PC-9 (cell line): ENCODE data around the gene RTF1. TPM values are rescaled to one million over a fixed set of nuclear protein-coding genes. Genes with fewer than 3 reads are reported as not detected.

Experiments
- BruUV-seq: library from RNA; stranded (reverse); fragments of 400-500 nt; replicated peaks from 2 replicates; lab custom pipeline; 2021; lab: Mats Ljungman, UMichigan
- CTCF ChIA-PET: fragments of 300-600 bp; sonication (Branson Sonifier 250); formaldehyde crosslinking; loops from one replicate; lab custom pipeline; 2022; ENCODE audit warnings: antibody characterized with exemption; lab: Charles Lee
- POLR2A ChIA-PET: fragments of 300-600 bp; sonication (Branson Sonifier 250); formaldehyde crosslinking; loops from one replicate; lab custom pipeline; 2022; ENCODE audit warnings: antibody characterized with exemption; ENCODE audit not compliant: unreplicated experiment; lab: Charles Lee
- DNase-seq, 2 experiments: peaks; one replicate each; pipeline versions ENCODE4 v3.0.0 to v3.0.0-alpha.2; 2015 to 2022; ENCODE audit warnings: mixed read lengths in 1 of 2
- H2AFZ ChIP-seq: fragments of 200-600 bp; sonication (generic); 2 replicates; pipeline ENCODE4 v1.8.1; 2017; ENCODE audit warnings: antibody characterized with exemption
- H3F3A ChIP-seq: fragments of 200-600 bp; sonication (generic); 2 replicates; pipeline ENCODE4 v1.8.1; 2017; ENCODE audit warnings: antibody characterized with exemption, mild to moderate bottlenecking, low read depth; ENCODE audit not compliant: insufficient read depth
- H3K27ac ChIP-seq: fragments of 200-600 bp; sonication (generic); 2 replicates; pipeline ENCODE4 v1.6.1; 2016; ENCODE audit warnings: mixed run types
- H3K27me3 ChIP-seq: fragments of 200-600 bp; sonication (generic); 2 replicates; pipeline ENCODE4 v1.6.1; 2016; ENCODE audit warnings: low read depth, mixed run types; ENCODE audit not compliant: insufficient read depth
- H3K36me3 ChIP-seq: fragments of 200-600 bp; sonication (generic); 2 replicates; pipeline ENCODE4 v1.6.1; 2016; ENCODE audit warnings: low read depth, mixed run types
- H3K4me1 ChIP-seq: fragments of 200-600 bp; sonication (generic); replicated peaks from 2 replicates; pipeline ENCODE4 v1.6.1; 2016; ENCODE audit warnings: mixed run types; ENCODE audit not compliant: insufficient read depth
- H3K4me2 ChIP-seq: fragments of 200-600 bp; sonication (generic); 2 replicates; pipeline ENCODE4 v1.6.1; 2017; ENCODE audit warnings: mixed run types
- H3K4me3 ChIP-seq: fragments of 200-600 bp; sonication (generic); 2 replicates; pipeline ENCODE4 v1.6.1; 2016; ENCODE audit warnings: mixed run types
- H3K79me2 ChIP-seq: fragments of 200-600 bp; sonication (generic); 2 replicates; pipeline ENCODE4 v1.6.1; 2017; ENCODE audit warnings: low read depth, mixed run types
- H3K9me2 ChIP-seq: fragments of 200-600 bp; sonication (generic); 2 replicates; pipeline ENCODE4 v1.8.1; 2017; ENCODE audit warnings: mild to moderate bottlenecking; ENCODE audit not compliant: insufficient read depth
- H3K9me3 ChIP-seq: fragments of 200-600 bp; sonication (generic); 2 replicates; pipeline ENCODE4 v1.8.1; 2016; ENCODE audit warnings: low read depth; ENCODE audit not compliant: insufficient read depth
- H4K20me1 ChIP-seq: fragments of 200-600 bp; sonication (generic); 2 replicates; pipeline ENCODE4 v1.8.1; 2017; ENCODE audit not compliant: insufficient read depth
- CTCF ChIP-seq: fragments of 200-600 bp; sonication (generic); conservative IDR thresholded peaks from 2 replicates; pipeline ENCODE4 v1.6.1; 2017; ENCODE audit warnings: mixed run types, antibody characterized with exemption, mild to moderate bottlenecking, moderate library complexity
- EZH2 ChIP-seq: fragments of 200-600 bp; sonication (generic); IDR thresholded peaks from 2 replicates; pipeline ENCODE4 v1.8.0; 2017; ENCODE audit warnings: antibody characterized with exemption, low read depth
- intact Hi-C: fragments of 100-400 bp; cut with micrococcal nuclease; formaldehyde crosslinking; loops from one replicate; pipeline ENCODE4 v1.10.0; 2022; ENCODE audit not compliant: unreplicated experiment
- total RNA-seq: library from RNA; stranded (reverse); gene quantifications from 2 replicates; pipeline ENCODE4 v1.2.3, GENCODE V29; 2021

The RTF1 gene
- total RNA-seq, 1 experiment from 2014 or later = 55.7 TPM

GRCh38 chr15:41512512-41512939, 95.6 kb downstream of the RTF1 start:
- no TSS peak for BruUV-seq
- CTCF ChIA-PET = no interaction called here

GRCh38 chr15:41512940-41513505, 96.1 kb downstream of the RTF1 start:
- DNase-seq = peak in 1 of 2 experiments; percentile 26
- no peak overlapping the region for H3K4me2 ChIP-seq
- no peak overlapping the region for H3K4me3 ChIP-seq

More at GRCh38 chr15:41512512-41512939, 95.6 kb downstream of the RTF1 start:
- Histone ChIP-seq H3K9me3 (no peaks in the 10 kb centered on the region), H3K4me1 (no peaks in the 10 kb centered on the region), H3K9me2 (no peaks in the 10 kb centered on the region), H2AFZ (no peak overlapping the region), H4K20me1 (no peaks in the 10 kb centered on the region), H3K36me3 (no peaks in the 10 kb centered on the region), H3K4me2 (no peak overlapping the region), H3K4me3 (no peak overlapping the region), H3K79me2 (no peaks in the 10 kb centered on the region), H3K27me3 (no peaks in the 10 kb centered on the region), H3F3A (no peaks in the 10 kb centered on the region), H3K27ac (no peak overlapping the region)
- no peak for DNase-seq
- TF ChIP-seq EZH2 = no peak
- TF ChIP-seq CTCF = no peak
- intact Hi-C loops = no loop called here
- POLR2A ChIA-PET = no interaction called here

DNA sequence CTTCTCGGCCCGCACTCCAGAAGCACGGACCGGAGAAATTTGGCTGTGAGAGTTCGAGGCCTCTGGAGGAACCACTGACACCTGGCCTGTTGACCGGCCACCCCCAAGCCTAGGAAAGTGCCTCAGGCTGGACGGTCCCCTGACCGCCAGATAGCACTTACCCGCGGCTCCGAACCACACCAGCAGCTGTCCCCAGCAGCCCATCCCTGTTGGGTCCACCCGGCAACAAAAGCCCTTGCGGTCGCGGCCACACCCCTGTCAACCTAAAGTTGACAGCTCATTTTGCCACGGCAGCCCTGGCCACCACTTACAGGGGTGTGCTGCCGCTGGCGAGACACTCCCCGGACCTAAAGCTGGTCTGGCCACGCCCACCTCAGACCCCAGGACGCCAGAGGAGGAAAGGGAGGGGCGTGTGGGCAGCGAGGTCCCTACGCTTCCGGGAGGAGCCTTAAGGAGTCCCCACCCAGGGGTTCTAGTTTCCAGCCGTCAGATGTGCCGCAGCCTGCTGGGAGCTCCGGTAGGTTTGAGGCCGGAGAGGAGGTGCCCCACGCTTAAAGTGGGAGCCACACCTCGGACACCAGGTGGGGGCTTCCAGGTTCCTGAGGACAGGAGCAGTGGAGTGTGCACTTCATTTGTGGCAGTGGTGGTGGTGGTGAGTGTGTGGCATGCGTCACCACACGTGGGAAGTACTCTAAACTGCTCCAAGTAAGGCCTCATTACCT, 96.8 kb downstream of the RTF1 start, which contains the start of gene LTK:
TSS of gene LTK (minus strand) at position 322 of the 722 bp plus-strand sequence. CDS start at position 204, 118 bp downstream.
- no peak within 1 kb of the TSS for H3K4me2 ChIP-seq
- no TSS peak for BruUV-seq
- CTCF ChIA-PET = no interaction called here
- no peak within 1 kb of the TSS for H3K4me3 ChIP-seq
- H3K9me3 ChIP-seq = no peaks in the 10 kb centered on the region
- no peak within 1 kb of the TSS for H3K27ac ChIP-seq
- no peaks in the 10 kb centered on the region for H3K79me2 ChIP-seq
- no peaks in the 10 kb centered on the region for H4K20me1 ChIP-seq
- intact Hi-C loops = no loop called here
- no peaks in the 10 kb centered on the region for H3K27me3 ChIP-seq
- H3F3A ChIP-seq = no peaks in the 10 kb centered on the region
- TF ChIP-seq EZH2 (no peak), CTCF (no peak)
- DNase-seq = peak in 1 of 2 experiments; percentile 33
- POLR2A ChIA-PET = interaction anchor here (0.6 kb wide), 1 partner anchor 24 kb away, joined by 8 read pairs; no protein-coding TSS in a partner anchor
- H3K36me3 ChIP-seq = no peaks in the 10 kb centered on the region
- H3K4me1 ChIP-seq = no peaks in the 10 kb centered on the region
- no peak within 1 kb of the TSS for H2AFZ ChIP-seq
- no peaks in the 10 kb centered on the region for H3K9me2 ChIP-seq

More at GRCh38 chr15:41512940-41513505, 96.1 kb downstream of the RTF1 start:
- no peaks in the 10 kb centered on the region for H3F3A ChIP-seq
- H3K9me2 ChIP-seq = no peaks in the 10 kb centered on the region
- H2AFZ ChIP-seq = no peak overlapping the region
- BruUV-seq = no TSS peak
- no peak overlapping the region for H3K27ac ChIP-seq
- ChIA-PET POLR2A (interaction anchor here (0.6 kb wide), 1 partner anchor 23 kb away, joined by 8 read pairs; no protein-coding TSS in a partner anchor), CTCF (no interaction called here)
- no peaks in the 10 kb centered on the region for H3K9me3 ChIP-seq
- H3K36me3 ChIP-seq = no peaks in the 10 kb centered on the region
- no peaks in the 10 kb centered on the region for H4K20me1 ChIP-seq
- intact Hi-C loops = no loop called here
- no peaks in the 10 kb centered on the region for H3K79me2 ChIP-seq
- no peaks in the 10 kb centered on the region for H3K4me1 ChIP-seq
- TF ChIP-seq CTCF = no peak
- no peak for TF ChIP-seq EZH2
- H3K27me3 ChIP-seq = no peaks in the 10 kb centered on the region
